HUDEP-2 (cell line): ENCODE measurements around the gene SSU72.

Experiments used
- DNase-seq, 76 experiments: peaks; one replicate each; lab custom pipeline; 2025; ENCODE audit not compliant: unreplicated experiment in 76 of 76; lab: John Stamatoyannopoulos, UW

The SSU72 gene

DNA sequence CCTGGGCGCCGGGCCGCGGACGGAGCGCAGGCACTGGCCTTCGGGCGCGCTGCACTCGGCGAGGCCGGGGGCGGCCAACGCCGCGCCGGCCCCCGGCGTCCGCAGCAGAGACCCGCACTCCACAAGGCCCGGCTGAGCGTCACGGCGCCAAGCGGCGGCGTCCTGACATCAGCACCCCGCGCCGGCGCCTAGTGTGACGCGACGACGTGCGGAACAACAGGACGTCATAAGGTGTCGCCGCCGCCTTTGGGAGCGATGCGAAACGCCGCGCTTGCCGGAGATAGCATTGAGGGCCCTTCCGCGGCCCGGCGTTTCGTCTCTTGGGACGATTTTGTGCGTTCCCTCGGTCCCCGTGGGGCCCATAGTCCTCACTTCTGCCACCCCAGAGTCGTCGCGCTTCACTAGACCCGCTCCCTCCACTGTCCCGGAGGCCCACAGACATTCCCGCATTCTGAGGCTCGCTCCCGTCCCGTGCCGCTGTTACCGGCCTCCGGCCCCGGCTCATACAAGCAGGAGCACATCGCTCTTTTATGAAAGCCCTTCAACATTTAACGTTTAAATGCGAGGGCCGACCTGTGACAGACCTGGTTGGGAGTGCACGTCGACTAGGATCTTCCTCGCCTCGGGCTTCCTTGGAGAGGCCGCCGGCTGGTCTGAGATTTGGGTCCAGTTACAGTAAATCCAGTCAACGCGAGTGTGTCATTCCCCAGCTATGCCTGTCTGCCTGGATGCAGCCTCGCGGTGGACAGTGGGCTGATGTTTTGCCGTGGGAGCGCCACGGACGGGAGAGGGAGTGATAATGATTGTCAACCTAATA, at the start of gene SSU72:
TSS of gene SSU72 (minus strand) at position 143 of the 817 bp plus-strand sequence. CDS start 306 bp downstream, outside the sequence.
- DNase-seq = peak in 74 of 76 experiments; percentile 33 to 91 (median 81)

DNA sequence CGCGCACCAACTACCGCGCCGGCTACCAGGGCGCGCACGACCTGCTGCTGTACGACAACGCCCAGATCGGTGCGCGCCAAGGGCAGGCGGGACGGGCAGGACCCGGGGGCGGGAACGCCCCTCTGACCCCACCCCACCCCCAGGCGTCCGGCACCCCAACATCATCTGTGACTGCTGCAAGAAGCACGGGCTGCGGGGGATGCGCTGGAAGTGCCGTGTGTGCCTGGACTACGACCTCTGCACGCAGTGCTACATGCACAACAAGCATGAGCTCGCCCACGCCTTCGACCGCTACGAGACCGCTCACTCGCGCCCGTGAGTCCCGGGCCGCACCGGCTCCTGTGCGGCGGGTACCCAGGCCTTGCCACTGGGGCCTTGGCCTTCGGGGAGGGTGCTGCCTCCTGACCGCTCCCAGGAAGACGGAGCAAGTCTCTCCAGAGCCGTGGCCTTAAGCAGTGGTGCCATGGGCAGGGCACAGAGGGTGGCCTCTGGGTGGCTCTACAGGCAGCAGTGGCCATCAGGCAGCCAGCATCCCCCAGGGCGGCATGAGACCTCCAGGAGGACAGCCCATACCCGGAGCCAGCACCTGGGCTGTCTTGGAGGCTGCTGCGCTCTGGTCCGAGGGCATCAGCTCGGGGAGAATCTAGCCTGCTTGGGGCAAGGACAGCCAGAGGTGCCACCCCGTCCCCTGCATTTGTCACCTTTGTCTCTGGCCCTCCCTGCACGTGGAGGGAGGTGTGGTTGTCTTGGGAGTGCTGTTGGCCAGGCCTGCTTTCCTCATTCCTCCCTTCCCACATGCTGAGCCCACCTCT, 49.2 kb upstream of the SSU72 start:
- no peak for DNase-seq

DNA sequence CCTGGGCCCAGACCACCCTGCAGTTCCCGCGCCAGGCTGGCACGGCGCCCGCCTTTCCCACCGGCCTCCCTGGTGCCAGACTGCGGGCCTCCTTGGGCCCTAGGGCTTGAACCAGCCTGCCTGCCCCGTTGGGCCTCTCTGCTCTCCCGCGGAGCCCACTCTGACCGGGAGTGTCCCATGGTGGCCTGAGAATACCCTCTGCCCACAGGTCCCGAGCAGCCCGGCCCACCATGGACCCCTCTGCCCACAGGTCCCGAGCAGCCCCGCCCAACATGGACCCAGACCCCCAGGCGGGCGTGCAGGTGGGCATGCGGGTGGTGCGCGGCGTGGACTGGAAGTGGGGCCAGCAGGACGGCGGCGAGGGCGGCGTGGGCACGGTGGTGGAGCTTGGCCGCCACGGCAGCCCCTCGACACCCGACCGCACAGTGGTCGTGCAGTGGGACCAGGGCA, 48.5 kb upstream of the SSU72 start:
- no peak for DNase-seq

DNA sequence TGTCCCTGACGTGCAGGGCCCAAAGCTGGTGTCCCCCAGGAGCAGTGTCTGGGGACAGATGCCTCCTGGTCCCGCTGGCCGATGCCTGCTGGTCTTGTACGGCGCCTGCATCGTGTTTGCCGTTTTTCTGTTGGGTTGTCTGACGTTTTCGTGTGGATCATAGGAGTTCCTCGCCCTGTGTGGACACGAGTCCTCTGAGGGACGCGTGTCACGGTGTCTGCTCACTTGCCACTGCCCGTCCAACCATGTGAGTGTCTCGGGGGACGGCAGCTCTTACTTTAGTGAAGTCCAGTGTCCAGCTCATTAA, 48.1 kb upstream of the SSU72 start:
- DNase-seq = no peak

DNA sequence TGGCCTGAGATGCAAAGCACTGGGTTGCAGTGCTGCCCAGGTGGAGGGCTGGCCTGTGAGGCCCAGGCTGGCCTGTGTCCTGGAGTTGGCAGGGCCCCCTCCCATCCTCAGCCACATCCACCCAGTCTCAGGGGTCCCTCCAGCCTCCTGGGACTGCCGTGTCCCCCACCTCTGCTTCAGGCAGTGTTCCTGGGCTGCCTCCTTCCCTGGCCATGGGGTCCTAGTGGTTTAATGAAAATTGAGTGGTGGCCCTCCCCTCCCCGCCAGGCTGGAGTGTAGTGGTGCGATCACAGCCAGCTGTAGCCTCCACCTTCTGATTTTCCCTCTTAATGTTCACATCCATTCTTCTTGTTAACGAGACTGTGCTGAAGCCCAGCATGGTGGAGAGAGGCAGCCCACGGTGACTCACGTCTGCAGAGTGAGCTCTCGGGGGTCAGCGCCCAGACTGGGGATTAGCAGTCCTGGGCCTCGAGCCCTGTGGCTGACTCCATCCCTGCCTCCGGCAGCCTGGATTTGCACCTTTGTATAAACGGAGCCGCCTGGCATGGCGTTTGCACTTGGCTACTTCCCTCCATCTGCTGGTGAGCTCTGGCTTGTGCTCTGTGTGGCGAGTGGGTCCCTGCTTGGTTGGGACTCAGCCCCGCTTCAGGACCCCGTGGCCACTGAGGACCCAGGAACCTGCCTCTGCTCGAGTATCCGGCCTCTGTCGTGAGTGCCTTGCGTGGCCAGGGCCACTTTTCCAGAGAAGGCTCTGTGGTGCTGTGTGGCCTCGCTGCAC, 47.5 kb upstream of the SSU72 start:
- no peak for DNase-seq

DNA sequence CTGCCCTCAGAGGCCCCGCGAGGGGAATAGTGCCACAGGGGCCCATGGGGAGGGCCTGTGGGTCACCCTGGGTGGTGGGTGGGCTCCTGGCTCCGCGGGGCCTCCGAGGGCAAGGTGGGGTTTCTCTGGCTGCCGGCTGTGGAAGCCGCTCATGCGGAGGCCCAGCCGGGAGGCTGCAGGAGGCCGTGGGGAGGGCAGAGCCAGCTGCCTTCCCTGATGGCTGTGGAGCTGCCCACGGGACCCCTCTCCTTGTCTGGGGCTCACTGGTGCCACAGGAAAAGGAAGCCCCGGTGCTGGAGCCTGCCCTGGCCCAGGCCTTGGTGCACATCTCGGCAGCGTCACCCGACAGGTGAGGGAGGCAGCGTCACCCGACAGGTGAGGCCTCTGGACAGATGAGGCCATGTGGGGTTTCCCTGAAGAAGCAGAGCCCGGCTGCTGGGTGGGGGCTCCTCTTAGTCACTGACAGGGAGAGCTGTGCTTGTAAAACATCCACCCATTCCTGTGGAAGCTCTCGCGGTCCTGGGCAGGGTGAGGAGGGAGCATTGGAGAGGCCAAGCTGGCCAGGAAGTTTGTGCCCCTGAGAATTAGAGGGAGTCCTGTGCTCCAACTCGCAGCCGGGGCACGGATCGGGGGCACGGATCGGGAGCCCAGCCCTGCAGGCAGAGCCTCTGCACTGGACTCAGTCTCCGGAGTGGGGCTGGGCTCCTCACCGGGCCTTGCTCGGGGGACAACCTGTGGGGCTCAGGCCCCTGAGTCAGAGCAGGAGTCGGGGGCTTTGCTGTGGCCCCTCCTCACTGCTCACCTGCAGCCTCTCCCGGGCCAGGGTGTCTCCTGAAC, 46.7 kb upstream of the SSU72 start:
- DNase-seq = no peak

DNA sequence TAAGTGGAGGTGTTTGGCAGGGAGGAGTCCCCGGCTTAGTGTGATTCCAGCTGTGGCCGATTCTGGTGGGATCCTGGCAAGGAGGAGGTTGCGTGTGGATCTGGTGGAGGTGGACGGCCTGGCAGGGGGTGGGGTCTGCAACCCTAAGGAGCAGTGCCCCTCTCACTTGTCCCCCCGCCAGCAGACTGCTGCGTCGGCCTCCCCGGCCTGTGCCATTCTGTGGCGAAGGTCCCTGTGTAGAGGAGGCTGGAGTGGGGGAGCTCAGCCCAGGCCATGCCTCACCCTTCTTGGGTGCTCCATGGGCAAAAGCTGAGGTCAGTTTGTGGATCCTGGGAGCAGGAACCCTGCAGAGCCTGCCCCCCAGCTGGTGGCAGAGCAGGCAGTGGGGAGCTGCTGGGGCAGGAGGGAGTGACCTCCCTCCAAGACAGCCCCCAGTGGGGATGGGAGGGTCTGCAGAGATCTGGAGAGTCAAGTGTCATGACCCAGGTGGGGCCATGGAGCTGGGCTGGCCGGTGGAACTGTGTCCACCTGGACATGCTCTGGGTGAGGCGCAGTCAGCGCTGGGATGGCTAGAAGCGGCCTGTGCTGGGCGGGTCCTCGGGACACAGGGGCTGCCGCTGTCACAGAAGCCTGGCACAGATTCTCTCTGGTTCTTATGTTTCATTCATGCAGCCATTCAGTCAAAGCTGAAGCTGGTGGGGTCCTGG, 45.9 kb upstream of the SSU72 start:
- no peak for DNase-seq

DNA sequence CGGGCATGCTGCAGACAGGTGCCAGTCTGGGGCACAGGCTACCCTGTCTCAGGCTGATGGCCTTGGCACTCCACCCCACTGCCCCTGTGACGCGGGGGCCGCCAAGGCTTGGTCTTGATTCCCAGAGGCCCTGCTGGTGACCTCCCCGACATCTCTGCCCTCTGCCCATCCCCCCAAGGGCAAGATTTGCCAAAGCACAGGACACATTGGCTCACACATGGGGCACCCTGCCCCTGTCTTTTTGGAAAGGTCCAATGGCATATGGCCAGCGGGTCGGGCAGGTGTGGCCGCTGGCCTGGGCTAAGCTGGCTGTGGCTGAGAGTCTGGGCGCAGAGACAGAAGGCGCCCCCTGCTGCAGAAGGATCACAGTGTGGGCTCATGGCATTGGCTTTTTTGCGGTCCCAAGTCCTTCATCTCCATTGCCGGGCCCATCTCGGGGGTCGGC, 45.3 kb upstream of the SSU72 start:
- peak in 22 of 76 experiments; percentile 12 to 63 (median 20) for DNase-seq

DNA sequence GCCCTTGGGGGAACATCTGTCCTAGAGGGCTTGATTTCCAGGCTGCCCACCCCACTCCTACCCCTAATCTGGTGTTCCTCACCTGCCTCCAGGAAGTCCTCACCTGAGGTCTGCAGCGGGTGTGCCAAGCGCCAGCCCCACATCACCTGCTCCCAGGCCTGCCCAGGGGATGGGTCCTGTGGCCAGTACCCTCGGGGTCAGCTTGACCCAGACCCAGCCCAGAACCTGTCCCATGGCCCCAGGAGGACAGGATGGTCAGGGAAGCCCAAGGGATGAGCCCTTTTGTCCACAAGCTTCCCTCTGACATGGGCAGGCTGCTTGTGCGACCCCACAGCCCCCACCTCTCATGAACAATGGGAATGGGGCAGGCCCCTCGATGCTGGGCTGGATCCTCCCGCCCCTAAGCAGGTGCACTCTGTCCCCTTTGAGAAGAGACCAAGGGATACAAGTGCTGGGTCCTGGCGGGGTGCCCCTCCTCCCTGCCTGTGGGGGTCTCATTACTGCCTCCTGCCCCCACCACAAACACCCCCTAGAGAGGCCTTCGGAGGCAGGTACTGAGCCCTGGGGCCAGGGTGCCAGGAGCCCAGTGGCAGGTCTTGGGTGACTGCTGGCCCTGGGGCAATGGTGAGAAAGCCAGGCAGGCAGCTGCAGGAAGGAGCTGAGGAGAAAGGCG, 43.9 kb upstream of the SSU72 start:
- no peak for DNase-seq

DNA sequence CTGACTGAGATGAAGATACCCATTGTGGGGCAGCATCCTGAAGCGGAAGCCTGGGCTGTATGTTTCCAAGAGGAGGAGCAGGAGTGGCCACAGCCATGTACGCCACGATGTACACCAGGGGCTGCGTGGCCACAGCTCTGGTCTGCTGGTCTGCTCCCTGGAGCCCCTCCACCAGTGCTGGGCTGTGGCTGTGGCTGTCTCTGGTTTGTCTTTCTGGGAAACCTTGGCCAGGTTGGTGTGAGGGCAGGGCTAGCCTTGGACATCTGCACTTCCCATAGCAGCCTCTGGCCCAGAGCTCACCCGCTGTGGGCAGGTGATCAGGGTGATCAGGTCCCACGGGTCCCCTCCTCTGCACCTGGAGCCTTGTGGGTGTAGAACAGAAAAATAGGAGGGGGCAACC, 43.3 kb upstream of the SSU72 start:
- DNase-seq = no peak

DNA sequence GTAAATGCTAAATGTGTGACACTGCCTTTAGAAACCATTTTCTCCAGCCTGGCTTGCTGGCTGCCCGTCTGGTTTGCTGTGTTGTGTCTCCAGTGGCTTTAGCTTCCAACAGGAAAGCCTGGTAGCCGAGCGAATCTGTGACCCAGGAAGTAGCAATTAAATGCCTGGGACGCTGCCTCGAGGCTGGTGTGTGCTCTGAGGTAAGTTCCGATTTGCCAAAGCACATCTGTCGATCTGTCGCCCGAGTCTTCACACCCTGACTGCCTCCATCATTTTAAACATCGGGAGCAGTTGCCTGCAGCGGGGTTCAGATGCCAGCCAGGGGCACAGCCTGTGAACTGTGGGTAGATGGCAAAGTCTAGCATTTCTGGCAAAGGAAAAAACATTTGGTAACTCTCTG, 42.9 kb upstream of the SSU72 start:
- DNase-seq = no peak

DNA sequence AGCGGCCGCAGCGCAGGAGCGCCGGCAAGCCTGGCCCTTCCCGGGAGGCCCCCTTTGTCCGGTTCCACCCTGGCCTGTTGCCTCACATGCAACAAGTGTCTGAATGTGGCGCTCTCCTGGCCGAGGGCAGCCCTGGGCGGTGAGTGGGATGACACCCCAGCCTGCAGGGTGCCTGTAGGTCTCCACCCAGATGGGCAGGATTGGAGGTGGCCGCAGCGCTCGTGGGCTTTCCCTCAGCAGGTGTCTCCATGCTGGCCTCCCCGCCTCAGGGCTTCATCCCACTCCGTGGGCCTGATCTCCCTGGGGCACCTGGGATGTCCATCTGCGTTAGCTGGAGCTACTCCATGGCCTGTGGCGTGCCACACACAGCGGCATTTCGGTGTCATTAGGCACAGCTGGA, 42.2 kb upstream of the SSU72 start:
- no peak for DNase-seq

DNA sequence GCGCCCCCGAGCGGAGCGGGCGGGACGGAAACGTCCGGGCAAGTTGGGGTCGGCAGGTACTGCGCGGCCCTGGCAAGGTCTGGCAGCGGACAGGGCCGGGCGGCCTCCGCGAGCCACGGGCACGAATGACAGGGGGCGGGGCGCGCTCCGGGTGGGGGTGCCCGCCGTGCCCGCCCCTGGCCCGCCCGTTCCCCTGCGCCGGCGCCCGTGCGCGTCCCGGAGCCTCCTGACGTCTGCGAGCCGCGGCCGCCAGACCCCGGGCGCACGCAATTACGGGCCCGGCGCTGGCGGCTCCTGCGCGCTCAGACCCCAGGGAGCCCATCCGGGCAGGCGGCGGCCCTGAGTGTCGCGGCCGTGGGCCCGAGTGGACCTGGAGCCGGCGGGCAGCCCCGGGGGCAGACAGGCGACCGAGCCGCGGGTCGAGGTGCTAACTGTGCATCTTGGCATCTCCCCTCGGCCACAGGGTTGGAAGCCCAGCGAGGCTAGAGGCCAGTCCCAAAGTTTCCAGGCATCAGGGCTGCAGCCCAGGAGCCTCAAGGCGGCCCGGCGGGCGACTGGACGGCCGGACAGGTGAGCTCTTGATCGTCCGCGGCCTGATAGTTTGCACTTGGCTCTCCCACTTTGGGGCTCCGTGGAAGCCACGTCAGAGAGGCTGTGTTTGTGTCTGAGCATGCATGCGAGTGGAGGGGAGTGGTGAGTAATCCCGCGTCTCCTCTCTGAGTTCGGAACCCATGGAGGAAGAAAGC, 41.6 kb upstream of the SSU72 start:
- DNase-seq = peak in 15 of 76 experiments; percentile 8 to 45 (median 19)

DNA sequence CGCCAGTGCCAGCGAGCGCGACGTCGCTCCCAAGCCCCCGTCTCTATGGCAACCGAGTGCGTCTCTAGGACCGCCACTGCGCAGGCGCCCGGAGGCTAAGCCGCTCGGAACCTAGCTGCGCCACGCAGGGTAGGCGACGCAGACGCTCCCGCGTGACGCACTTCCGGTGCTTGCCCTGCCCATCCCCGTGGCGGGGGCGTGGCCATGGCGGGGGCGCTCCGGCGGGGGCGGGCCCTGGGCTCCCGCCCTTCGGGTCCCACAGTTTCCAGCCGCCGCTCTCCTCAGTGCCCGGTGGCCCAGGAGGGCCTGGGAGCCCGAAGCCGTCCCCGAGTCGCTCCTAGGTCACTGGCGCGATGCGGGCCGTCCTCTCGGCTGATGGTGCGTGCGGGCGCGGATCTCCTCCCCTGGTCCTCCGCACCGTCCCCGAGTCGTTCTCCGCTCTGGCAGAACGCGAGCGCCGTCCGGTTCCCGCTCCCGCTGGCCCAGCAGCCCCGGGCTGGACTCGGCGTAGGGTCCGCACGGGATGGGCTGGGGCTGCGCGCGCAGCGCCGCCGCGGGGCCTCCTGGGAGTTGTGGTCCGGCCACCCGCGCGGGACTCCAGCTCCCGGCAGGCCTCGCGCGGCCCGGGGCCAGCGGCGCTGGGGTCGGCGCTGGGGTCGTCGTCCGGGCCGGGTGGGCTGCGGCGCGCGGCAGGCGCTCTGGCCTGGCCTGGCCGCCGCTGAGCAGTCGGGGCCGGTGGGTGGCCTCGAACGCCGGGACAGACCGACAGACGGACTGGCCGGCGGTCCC, 40.8 kb upstream of the SSU72 start, which contains the start of gene MIB2:
TSS of gene MIB2 (plus strand) at position 245 of the 789 bp plus-strand sequence. CDS start 7,953 bp downstream, outside the sequence.
- DNase-seq = peak in 75 of 76 experiments; percentile 24 to 98 (median 95)

DNA sequence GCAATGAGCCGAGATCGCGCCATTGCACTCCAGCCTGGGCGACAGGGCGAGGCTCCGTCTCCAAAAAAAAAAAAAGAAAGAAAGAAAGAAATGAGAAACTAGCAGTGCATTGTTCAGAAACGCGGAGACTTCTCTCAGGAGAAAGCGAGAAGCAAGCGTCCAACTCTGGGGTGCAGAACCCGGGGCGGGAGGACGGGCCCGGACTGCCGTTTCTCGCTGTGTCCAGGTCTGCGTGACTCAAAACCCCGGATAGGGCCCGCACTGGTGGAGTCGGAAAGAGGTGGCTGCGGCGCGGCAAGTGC, 40.2 kb upstream of the SSU72 start:
- no peak for DNase-seq

DNA sequence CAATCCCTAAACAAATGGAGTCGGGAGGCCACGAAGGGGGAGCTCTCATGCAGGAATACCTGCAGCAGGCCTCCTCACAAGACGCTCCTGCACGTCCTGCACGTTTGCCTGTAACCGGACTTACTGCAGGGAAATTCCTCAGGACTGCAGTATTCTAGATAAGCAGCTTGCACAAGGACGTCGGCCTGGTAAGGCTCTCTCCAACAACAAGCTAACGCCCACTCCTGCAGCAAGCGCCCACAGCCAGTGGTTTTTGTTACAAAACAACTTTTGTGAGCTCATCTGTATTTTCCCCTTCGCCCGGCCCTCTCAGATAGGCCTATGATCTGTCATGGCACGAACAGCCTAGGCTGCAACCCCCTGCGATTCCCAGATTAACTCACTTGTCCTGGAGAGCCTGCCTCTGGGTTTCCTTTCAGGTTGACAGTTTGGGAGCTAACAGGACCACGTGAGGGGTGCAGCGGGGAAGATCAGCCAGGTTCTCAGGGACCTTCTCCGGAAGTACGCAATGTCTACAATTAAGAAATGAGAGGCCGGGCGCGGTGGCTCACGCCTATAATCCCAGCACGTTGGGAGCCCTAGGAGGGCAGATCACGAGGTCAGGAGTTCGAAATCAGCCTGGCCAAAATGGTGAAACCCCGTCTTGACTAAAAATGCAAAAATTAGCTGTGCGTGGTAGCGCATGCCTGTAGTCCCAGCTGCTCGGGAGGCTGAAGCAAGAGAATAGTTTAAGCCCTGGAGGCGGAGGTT, 39.7 kb upstream of the SSU72 start:
- DNase-seq = peak in 72 of 76 experiments; percentile 19 to 80 (median 56)
